RWPE2 (cell line): ENCODE data around the gene SLC31A1.
"Not testable (repeated sequence)": the region's sequence is repeated elsewhere in the genome, so short reads cannot be mapped to it uniquely, and the experiment has no call there.

ENCODE experiments used
- ATAC-seq: fragments of 200-7000 bp; cut with Tn5 transposase; 3 replicates; pipeline ENCODE4 v1.9.1; 2021; ENCODE audit warnings: low read depth
- DNase-seq: peaks from one replicate; pipeline ENCODE4 v3.0.0-alpha.2; 2020; ENCODE audit warnings: low spot score
- H3K27ac ChIP-seq: fragments of 450-650 bp; 2 replicates; pipeline ENCODE4 v1.5.1; 2017; ENCODE audit warnings: mild to moderate bottlenecking; ENCODE audit not compliant: poor library complexity, severe bottlenecking
- H3K27me3 ChIP-seq: fragments of 250-450 bp; sonication (Bioruptor Pico); 2 replicates; pipeline ENCODE4 v1.5.1; 2021; ENCODE audit warnings: mild to moderate bottlenecking, moderate library complexity; ENCODE audit not compliant: insufficient read depth, poor library complexity, severe bottlenecking
- H3K36me3 ChIP-seq: fragments of 250-450 bp; sonication (Bioruptor Pico); 2 replicates; pipeline ENCODE4 v1.5.1; 2020; ENCODE audit warnings: low read depth, mild to moderate bottlenecking, moderate library complexity
- H3K4me1 ChIP-seq: fragments of 250-450 bp; sonication (Bioruptor Pico); 2 replicates; pipeline ENCODE4 v1.5.1; 2021; ENCODE audit warnings: mild to moderate bottlenecking, moderate library complexity; ENCODE audit not compliant: insufficient read depth, poor library complexity, severe bottlenecking
- H3K4me3 ChIP-seq: fragments of 250-450 bp; sonication (Bioruptor Pico); 2 replicates; pipeline ENCODE4 v1.5.1; 2021; ENCODE audit warnings: mild to moderate bottlenecking, moderate library complexity; ENCODE audit not compliant: severe bottlenecking
- H3K9me3 ChIP-seq: fragments of 250-450 bp; sonication (Bioruptor Pico); 2 replicates; pipeline ENCODE4 v1.5.1; 2021; ENCODE audit warnings: mild to moderate bottlenecking, moderate library complexity; ENCODE audit not compliant: severe bottlenecking
- CTCF ChIP-seq: fragments of 450-650 bp; IDR thresholded peaks from one replicate; pipeline ENCODE4 v1.5.1; 2017; ENCODE audit warnings: mild to moderate bottlenecking, moderate library complexity; ENCODE audit not compliant: poor library complexity, severe bottlenecking

SLC31A1 gene

GRCh38 chr9:113290052-113290607, 68.8 kb downstream of the SLC31A1 start:
- no peak for TF ChIP-seq CTCF
- no peak overlapping the region for H3K4me3 ChIP-seq
- H3K36me3 ChIP-seq, result peaks cover 84% of the 10 kb centered on the region
- ATAC-seq, result no peak
- H3K4me1 ChIP-seq, result no peaks in the 10 kb centered on the region
- no peaks in the 10 kb centered on the region for H3K27me3 ChIP-seq
- H3K27ac ChIP-seq, result no peak overlapping the region
- DNase-seq, result no peak
- H3K9me3 ChIP-seq, result no peaks in the 10 kb centered on the region

- H3K9me3 ChIP-seq, result no peaks in the 10 kb centered on the region
- ATAC-seq, result no peak
- H3K27ac ChIP-seq, result no peak overlapping the region
- no peak overlapping the region for H3K4me3 ChIP-seq
- H3K36me3 ChIP-seq, result peaks cover 53% of the 10 kb centered on the region
- no peaks in the 10 kb centered on the region for H3K27me3 ChIP-seq
- no peak for TF ChIP-seq CTCF
- no peaks in the 10 kb centered on the region for H3K4me1 ChIP-seq
- no peak for DNase-seq
Measured at GRCh38 chr9:113293285-113293878, 72.0 kb downstream of the SLC31A1 start.

GRCh38 chr9:113296247-113296646, 74.9 kb downstream of the SLC31A1 start:
- H3K9me3 ChIP-seq, H3K4me3 ChIP-seq, ATAC-seq, H3K27ac ChIP-seq, DNase-seq, H3K27me3 ChIP-seq, H3K4me1 ChIP-seq: not testable (repeated sequence)
- peaks cover 25% of the 10 kb centered on the region for H3K36me3 ChIP-seq

- Histone ChIP-seq H3K27me3 (no peaks in the 10 kb centered on the region), H3K27ac (no peak overlapping the region), H3K9me3 (no peaks in the 10 kb centered on the region), H3K4me3 (no peak overlapping the region), H3K36me3 (peaks cover 17% of the 10 kb centered on the region), H3K4me1 (no peaks in the 10 kb centered on the region)
- no peak for TF ChIP-seq CTCF
- ATAC-seq, result no peak
- DNase-seq, result no peak
Measured at GRCh38 chr9:113296796-113297558, 75.6 kb downstream of the SLC31A1 start.

GRCh38 chr9:113298311-113298710, 77.0 kb downstream of the SLC31A1 start:
- H3K4me1 ChIP-seq, result no peaks in the 10 kb centered on the region
- no peaks in the 10 kb centered on the region for H3K27me3 ChIP-seq
- ATAC-seq (no peak), DNase-seq (no peak)
- no peaks in the 10 kb centered on the region for H3K9me3 ChIP-seq
- peaks cover 4% of the 10 kb centered on the region for H3K36me3 ChIP-seq
- no peak overlapping the region for H3K27ac ChIP-seq
- H3K4me3 ChIP-seq, result no peak overlapping the region
- TF ChIP-seq CTCF, result no peak
